Small intestine (tissue), 7 donors: Measurements from ENCODE around the gene TRIM75. TPM values are rescaled to one million over a fixed set of nuclear protein-coding genes. Genes with fewer than 3 reads are reported as not detected.
"Not testable (repeated sequence)": the region's sequence is repeated elsewhere in the genome, so short reads cannot be mapped to it uniquely, and the experiment has no call there.

Experiments used
- DNase-seq, 2 donors: peaks; one replicate each; pipeline versions ENCODE4 v3.0.0 to v3.0.0-alpha.2; 2013
- FAIRE-seq: peaks from 2 replicates; lab custom pipeline; 2012; peaks lifted over from hg19 to GRCh38; lab: Jason Lieb, UNC
- H3K27ac ChIP-seq, 3 donors: one replicate each; pipeline ENCODE4 v1.5.1; 2013; ENCODE audit warnings: low read length in 2 of 3, mild to moderate bottlenecking in 2 of 3, control low read depth in 1 of 3, inconsistent platforms in 1 of 3, low read depth in 1 of 3, moderate library complexity in 1 of 3
- H3K27me3 ChIP-seq, 3 donors: one replicate each; pipeline ENCODE4 v1.6.1; 2013; ENCODE audit warnings: low read length in 3 of 3, inconsistent platforms in 1 of 3; ENCODE audit not compliant: control insufficient read depth in 3 of 3, insufficient read depth in 3 of 3
- H3K36me3 ChIP-seq, 3 donors: one replicate each; pipeline ENCODE4 v1.6.1; 2013; ENCODE audit warnings: low read length in 3 of 3, inconsistent platforms in 1 of 3, low read depth in 1 of 3, mild to moderate bottlenecking in 1 of 3, moderate library complexity in 1 of 3; ENCODE audit not compliant: control insufficient read depth in 3 of 3, insufficient read depth in 2 of 3
- H3K4me1 ChIP-seq, 3 donors: one replicate each; pipeline ENCODE4 v1.6.1; 2013; ENCODE audit warnings: low read length in 2 of 3, inconsistent platforms in 1 of 3, low read depth in 1 of 3, mild to moderate bottlenecking in 1 of 3, moderate library complexity in 1 of 3; ENCODE audit not compliant: control insufficient read depth in 3 of 3, insufficient read depth in 2 of 3
- H3K4me3 ChIP-seq, 3 donors: one replicate each; pipeline ENCODE4 v1.5.1; 2013; ENCODE audit warnings: low read length in 3 of 3, control low read depth in 1 of 3, inconsistent platforms in 1 of 3, low read depth in 1 of 3, mild to moderate bottlenecking in 1 of 3, moderate library complexity in 1 of 3
- H3K9me3 ChIP-seq, 2 donors: one replicate each; pipeline ENCODE4 v1.6.1; 2013; ENCODE audit warnings: low read depth in 1 of 2, low read length in 1 of 2; ENCODE audit not compliant: control insufficient read depth in 2 of 2, insufficient read depth in 1 of 2
- WGBS, 3 donors: extraction: QIAGEN DNeasy Blood & Tissue Kit; methylation state at CpG; one replicate each; pipeline ENCODE4 v1.1.7; 2013; 5-methylcytosine and 5-hydroxymethylcytosine counted together
- polyA plus RNA-seq, 4 donors: library from polyadenylated mRNA; stranded (reverse) in 3 of 4; unstranded in 1 of 4; fragments of 200-250 nt in 3 of 4; fragments of 120-200 nt in 1 of 4; gene quantifications; one replicate each; pipeline versions ENCODE4 v1.2.1 to v1.2.3, GENCODE V29; 2013
- donor health status: healthy with polysubstance abuse.
- donor health status: control.
- donor health status: control.
- donor health status: Bipolar disorder and iron deficiency.
- donor health status: healthy.

TRIM75 gene
- polyA plus RNA-seq, 4 donors, result not detected

DNA sequence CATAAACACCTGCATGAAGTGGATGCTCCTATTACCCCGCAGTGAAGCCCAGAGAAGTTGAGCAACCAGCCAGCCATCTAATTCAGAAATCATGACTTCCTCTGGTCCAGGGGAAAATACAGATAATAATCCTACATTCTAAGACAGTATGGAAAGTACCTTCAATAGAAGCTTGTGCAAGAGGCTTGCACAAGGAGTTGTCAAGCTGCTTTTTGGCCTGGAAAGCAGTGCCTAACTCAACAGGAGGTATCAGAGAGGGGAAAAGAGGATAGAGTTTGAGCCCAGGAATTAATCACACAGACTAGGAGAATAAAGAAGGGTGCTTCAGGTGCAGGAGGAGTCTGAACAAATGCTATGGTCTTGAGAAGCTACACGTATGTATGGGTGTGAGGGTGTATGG, 32.3 kb downstream of the TRIM75 start:
- Histone ChIP-seq H3K4me3 (no peak overlapping the region), H3K4me1 (no peaks in the 10 kb centered on the region), H3K27me3 (no peaks in the 10 kb centered on the region), H3K9me3 (no peaks in the 10 kb centered on the region), H3K27ac (no peak overlapping the region), H3K36me3 (peaks cover 9 to 50% (median 17%) of the 10 kb centered on the region in 3 donors)
- 74 to 98% (median 95%) methylated on average over 2 of the region's 2 CpGs for WGBS, 3 donors
- FAIRE-seq, result no peak
- no peak for DNase-seq

DNA sequence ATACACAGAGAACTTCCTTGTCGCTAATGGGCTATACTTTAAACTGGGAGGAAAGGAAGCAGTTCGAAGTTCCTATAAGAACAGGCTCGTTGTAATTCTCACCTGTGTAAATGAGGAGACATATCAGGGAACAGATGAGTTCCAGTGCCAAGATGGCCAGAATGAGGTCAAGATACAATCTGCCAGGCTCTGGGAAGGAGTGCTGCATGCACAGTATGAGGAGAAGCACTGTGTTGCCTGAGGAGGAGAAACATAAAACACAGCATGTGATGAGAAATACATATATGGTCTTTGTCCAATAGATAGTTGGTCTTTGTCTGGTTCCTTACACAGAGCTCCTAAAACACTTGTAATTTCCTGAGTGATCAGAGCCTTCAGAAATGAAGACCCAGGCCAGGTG, 34.7 kb downstream of the TRIM75 start:
- Histone ChIP-seq H3K9me3 (no peaks in the 10 kb centered on the region), H3K4me3 (no peak overlapping the region), H3K27me3 (no peaks in the 10 kb centered on the region), H3K4me1 (no peaks in the 10 kb centered on the region), H3K36me3 (peaks cover 9 to 53% (median 19%) of the 10 kb centered on the region in 3 donors), H3K27ac (no peak overlapping the region)
- WGBS, 3 donors, result 71 to 84% (median 76%) methylated on average over 3 of the region's 3 CpGs
- DNase-seq (no peak), FAIRE-seq (no peak)

DNA sequence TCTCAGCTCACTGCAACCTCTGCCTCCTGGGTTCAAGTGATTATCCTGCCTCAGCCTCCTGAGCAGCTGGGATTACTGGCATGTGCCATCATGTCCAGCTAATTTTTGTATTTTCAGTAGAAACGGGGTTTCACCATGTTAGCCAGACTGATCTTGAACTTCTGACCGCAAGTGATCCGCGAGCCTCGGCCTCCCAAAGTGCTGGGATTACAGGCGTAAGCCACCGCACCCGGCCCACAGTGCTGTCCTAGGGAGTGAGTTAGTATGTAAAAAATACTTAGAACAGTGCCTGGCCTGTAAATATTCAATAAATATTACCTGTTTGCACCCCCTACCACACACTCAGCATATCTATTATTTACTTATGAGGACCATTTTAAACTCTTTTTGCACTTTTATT, 38.5 kb downstream of the TRIM75 start:
- not testable (repeated sequence) for DNase-seq, H3K9me3 ChIP-seq, H3K4me1 ChIP-seq, H3K27me3 ChIP-seq, FAIRE-seq, H3K4me3 ChIP-seq, H3K27ac ChIP-seq
- WGBS, 3 donors, result 95 to 99% (median 98%) methylated on average over 8 of the region's 8 CpGs
- H3K36me3 ChIP-seq, result peaks cover 7 to 59% (median 12%) of the 10 kb centered on the region in 3 donors

DNA sequence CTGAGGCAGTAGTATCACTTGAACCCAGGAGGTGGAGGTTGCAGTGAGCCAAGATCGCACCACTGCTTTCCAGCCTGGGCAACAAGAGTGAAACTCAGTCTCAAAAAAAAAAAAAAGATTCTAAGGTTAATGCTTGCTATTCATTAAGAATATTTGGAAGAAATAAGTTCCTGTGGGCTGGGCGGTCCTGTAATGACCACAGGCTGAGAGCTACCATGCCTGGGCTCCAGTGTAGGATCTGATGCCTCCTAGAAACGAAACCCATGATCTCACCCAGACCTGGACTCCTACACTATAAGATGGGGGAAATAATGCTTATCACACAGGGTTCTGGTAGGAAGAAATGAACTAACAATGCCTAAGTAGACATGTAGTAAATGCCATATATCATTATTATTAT, 41.2 kb downstream of the TRIM75 start:
- Histone ChIP-seq H3K27me3 (no peaks in the 10 kb centered on the region), H3K4me1 (no peaks in the 10 kb centered on the region), H3K9me3 (no peaks in the 10 kb centered on the region), H3K36me3 (peaks cover 0 to 59% (median 9%) of the 10 kb centered on the region in 3 donors), H3K4me3 (no peak overlapping the region), H3K27ac (no peak overlapping the region)
- no peak for DNase-seq
- no peak for FAIRE-seq
- WGBS, 3 donors, result 92 to 94% (median 93%) methylated on average over 3 of the region's 3 CpGs

DNA sequence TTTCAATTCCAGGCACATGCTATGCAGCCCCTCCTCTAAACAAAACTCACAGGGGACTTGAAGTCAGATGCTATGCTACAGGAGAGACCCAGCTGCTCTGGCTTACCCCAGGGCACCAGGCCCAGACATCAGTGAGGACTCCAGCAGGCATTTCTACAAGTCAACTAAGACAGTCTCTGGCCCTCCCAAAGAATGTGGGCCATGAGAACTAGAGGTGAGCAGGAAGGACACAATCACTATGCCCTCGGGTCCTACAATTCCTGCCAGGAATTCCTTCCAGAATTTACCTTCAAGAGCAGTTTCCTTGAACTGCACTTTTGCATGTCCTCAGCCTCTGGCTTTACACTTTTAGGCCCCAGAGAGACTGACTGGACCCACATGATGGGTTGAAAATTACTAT, 41.6 kb downstream of the TRIM75 start:
- Histone ChIP-seq H3K27me3 (no peaks in the 10 kb centered on the region), H3K4me1 (no peaks in the 10 kb centered on the region), H3K9me3 (no peaks in the 10 kb centered on the region), H3K4me3 (no peak overlapping the region), H3K27ac (no peak overlapping the region), H3K36me3 (peaks cover 0 to 57% (median 9%) of the 10 kb centered on the region in 3 donors)
- FAIRE-seq (no peak), DNase-seq (no peak)
- 66 to 76% (median 75%) methylated on average over 1 of the region's 1 CpG for WGBS, 3 donors

DNA sequence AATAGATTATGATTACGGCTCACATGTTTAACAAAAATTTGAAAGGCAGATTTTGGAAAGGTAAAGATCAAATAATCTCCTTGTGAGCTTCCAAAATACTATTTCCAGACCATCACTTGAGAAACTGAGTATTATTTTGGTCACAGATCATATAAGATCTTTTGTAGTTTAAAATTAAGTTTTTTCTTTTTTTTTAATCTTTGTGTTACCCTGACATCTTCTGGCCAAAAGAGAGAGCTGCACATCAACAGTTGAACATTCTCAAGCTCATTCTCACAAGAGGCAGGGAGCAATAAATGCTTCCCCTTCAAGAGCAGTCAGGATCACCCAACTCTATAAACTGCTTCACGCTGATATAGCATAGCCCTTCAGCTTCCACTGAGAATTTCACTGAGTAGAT, 43.1 kb downstream of the TRIM75 start:
- Histone ChIP-seq H3K27me3 (no peaks in the 10 kb centered on the region), H3K36me3 (peaks cover 0 to 62% (median 9%) of the 10 kb centered on the region in 3 donors), H3K4me3 (no peak overlapping the region), H3K27ac (no peak overlapping the region), H3K9me3 (no peaks in the 10 kb centered on the region), H3K4me1 (no peaks in the 10 kb centered on the region)
- WGBS, 3 donors, result 75 to 88% (median 84%) methylated on average over 2 of the region's 2 CpGs
- FAIRE-seq, result no peak
- peak in 1 of 2 donors; percentile 26 for DNase-seq

DNA sequence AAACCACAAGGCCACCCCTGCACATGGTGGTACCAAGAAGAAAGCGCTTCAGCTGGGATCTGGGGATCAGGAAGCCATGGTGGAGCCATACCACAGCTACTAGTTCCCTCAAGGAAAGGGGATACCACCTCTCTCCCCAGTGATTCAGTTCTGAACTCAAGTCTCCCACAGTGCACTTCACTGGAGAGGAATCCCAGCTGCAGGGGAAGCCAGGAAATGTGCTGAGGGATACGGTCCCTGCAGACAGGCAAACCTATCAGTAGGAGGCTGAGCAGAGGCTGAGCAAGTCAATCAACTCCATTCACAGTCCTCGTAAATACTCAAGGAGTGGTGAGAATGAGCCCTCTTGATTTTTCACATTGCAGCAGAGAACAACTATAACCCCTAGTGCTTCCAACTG, 48.0 kb downstream of the TRIM75 start:
- DNase-seq, result no peak
- peaks cover 0 to 7% (median 3%) of the 10 kb centered on the region in 3 donors for H3K4me1 ChIP-seq
- no peaks in the 10 kb centered on the region for H3K9me3 ChIP-seq
- no peak overlapping the region for H3K4me3 ChIP-seq
- H3K36me3 ChIP-seq, result peaks cover 0 to 35% (median 5%) of the 10 kb centered on the region in 3 donors
- 90 to 93% (median 91%) methylated on average over 3 of the region's 3 CpGs for WGBS, 3 donors
- H3K27me3 ChIP-seq, result no peaks in the 10 kb centered on the region
- H3K27ac ChIP-seq, result no peak overlapping the region
- FAIRE-seq, result no peak

- peak overlapping the region in 1 of 3 donors; percentile 67 for H3K27ac ChIP-seq
- FAIRE-seq (no peak), DNase-seq (peak; percentile 77 to 81)
- no peak overlapping the region for H3K4me3 ChIP-seq
- 24 to 62% (median 46%) methylated on average over 6 of the region's 6 CpGs for WGBS, 3 donors
- no peaks in the 10 kb centered on the region for H3K9me3 ChIP-seq
- peaks cover 0 to 5% (median 0%) of the 10 kb centered on the region in 3 donors for H3K36me3 ChIP-seq
- H3K4me1 ChIP-seq, result peaks cover 0 to 8% (median 3%) of the 10 kb centered on the region in 3 donors
- H3K27me3 ChIP-seq, result no peaks in the 10 kb centered on the region
These were observed 52.9 kb downstream of the TRIM75 start for GRCh38 chr4:165106518-165106917.
